Dermis microvascular lymphatic vessel endothelial cell (primary cell): ENCODE results near the gene IER3. TPM values are rescaled to one million over a fixed set of nuclear protein-coding genes. Genes with fewer than 3 reads are reported as not detected.
A peak's percentile ranks its signal among the peaks of the same experiment; 100 is the strongest.
"Not testable (repeated sequence)": the region's sequence is repeated elsewhere in the genome, so short reads cannot be mapped to it uniquely, and the experiment has no call there.

Source experiments
- DNase-seq, 2 donors: peaks; one replicate each; pipeline versions ENCODE4 v3.0.0 to v3.0.0-alpha.2; 2010; ENCODE audit warnings: low read depth in 2 of 2
- total RNA-seq: library from RNA; depleted of rRNA; stranded (reverse); fragments of >200 nt; gene quantifications from 2 replicates; pipeline ENCODE4 v1.2.1, GENCODE V29; 2014

Gene IER3
- total RNA-seq, 1 donor from 2014 or later: 46.3 TPM

GRCh38 chr6:30723843-30724741 lies 20.3 kb downstream of the IER3 start:
- DNase-seq: not testable (repeated sequence)

- DNase-seq: not testable (repeated sequence)
Measured at GRCh38 chr6:30723159-30723842, 21.0 kb downstream of the IER3 start.

GRCh38 chr6:30722280-30723112 lies 21.9 kb downstream of the IER3 start:
- peak; percentile 67 to 82 for DNase-seq

- not testable (repeated sequence) for DNase-seq
Measured at GRCh38 chr6:30722025-30722279, 22.4 kb downstream of the IER3 start.

- peak; percentile 78 to 93 for DNase-seq
Measured at GRCh38 chr6:30721198-30722024, 22.9 kb downstream of the IER3 start.

- DNase-seq: peak in 1 of 2 donors; percentile 68
Measured at GRCh38 chr6:30720738-30721197, 23.6 kb downstream of the IER3 start.

GRCh38 chr6:30719791-30720737 lies 24.3 kb downstream of the IER3 start, which contains the start of gene TUBB:
Gene TUBB (plus strand): TSS chr6:30720352. CDS start chr6:30720507, 155 bp downstream.
- DNase-seq: peak; percentile 95 to 99

- no peak for DNase-seq
Measured at GRCh38 chr6:30719356-30719755, 25.0 kb downstream of the IER3 start.

GRCh38 chr6:30717845-30718720 lies 26.3 kb downstream of the IER3 start:
- not testable (repeated sequence) for DNase-seq

- peak; percentile 99 to 100 for DNase-seq
Measured at GRCh38 chr6:30717129-30717844, 27.1 kb downstream of the IER3 start, which contains the start of gene MDC1. Gene MDC1 (minus strand): TSS chr6:30717281. CDS start chr6:30715175, 2,106 bp downstream.

- no peak for DNase-seq
Measured at GRCh38 chr6:30716879-30717128, 27.5 kb downstream of the IER3 start.

- DNase-seq: no peak
Measured at GRCh38 chr6:30714263-30714662, 30.1 kb downstream of the IER3 start.

GRCh38 chr6:30712441-30712945 lies 31.9 kb downstream of the IER3 start:
- DNase-seq: no peak

GRCh38 chr6:30711758-30712380 lies 32.5 kb downstream of the IER3 start:
- no peak for DNase-seq

GRCh38 chr6:30709101-30709868 lies 35.1 kb downstream of the IER3 start:
- DNase-seq: no peak

GRCh38 chr6:30707281-30707850 lies 37.0 kb downstream of the IER3 start:
- DNase-seq: no peak
